Skeletal muscle tissue (tissue), 4 donors: ENCODE measurements around the gene PAM. TPM values are rescaled to one million over a fixed set of nuclear protein-coding genes. Genes with fewer than 3 reads are reported as not detected.

Experiments used
- H3K27ac ChIP-seq: one replicate; pipeline ENCODE4 v1.7.0; 2013; ENCODE audit warnings: mild to moderate bottlenecking, low read depth, low read length, inconsistent platforms
- H3K27me3 ChIP-seq, 3 donors: one replicate each; pipeline ENCODE4 v1.7.0; 2013; ENCODE audit warnings: low read length in 3 of 3; ENCODE audit not compliant: control insufficient read depth in 3 of 3, insufficient read depth in 3 of 3
- H3K36me3 ChIP-seq, 3 donors: one replicate each; pipeline ENCODE4 v1.7.0; 2013; ENCODE audit warnings: low read length in 3 of 3; ENCODE audit not compliant: control insufficient read depth in 3 of 3, insufficient read depth in 3 of 3
- H3K4me1 ChIP-seq, 3 donors: one replicate each; pipeline ENCODE4 v1.7.0; 2013; ENCODE audit warnings: low read length in 3 of 3, mild to moderate bottlenecking in 3 of 3; ENCODE audit not compliant: control insufficient read depth in 3 of 3, insufficient read depth in 3 of 3
- H3K4me3 ChIP-seq, 3 donors: one replicate each; pipeline ENCODE4 v1.7.0; 2013; ENCODE audit warnings: low read length in 3 of 3
- H3K9ac ChIP-seq, 3 donors: one replicate each; pipeline ENCODE4 v1.7.0; 2013; ENCODE audit warnings: low read length in 3 of 3, mild to moderate bottlenecking in 3 of 3, moderate library complexity in 2 of 3, low read depth in 1 of 3
- H3K9me3 ChIP-seq, 3 donors: one replicate each; pipeline ENCODE4 v1.7.0; 2013; ENCODE audit warnings: low read length in 3 of 3; ENCODE audit not compliant: control insufficient read depth in 3 of 3
- total RNA-seq: library from RNA; depleted of rRNA; stranded (reverse); fragments of >200 nt; gene quantifications from one replicate; pipeline ENCODE4 v1.2.3, GENCODE V29; 2014
- donor health status: Osteomylitis.

PAM gene
- total RNA-seq, 1 donor from 2014 or later = 95.5 TPM

- no peak overlapping the region for H3K4me3 ChIP-seq
Observed at GRCh38 chr5:102863058-102863457, 108.0 kb downstream of the PAM start.

GRCh38 chr5:102863764-102864560 lies 108.9 kb downstream of the PAM start:
- Histone ChIP-seq H3K9ac (peak overlapping the region in 1 of 3 donors; percentile 40), H3K36me3 (no peaks in the 10 kb centered on the region), H3K27ac (peak overlapping the region; percentile 89), H3K4me3 (peak overlapping the region in 1 of 3 donors; percentile 18), H3K9me3 (no peaks in the 10 kb centered on the region), H3K27me3 (no peaks in the 10 kb centered on the region), H3K4me1 (peaks cover 2 to 16% (median 6%) of the 10 kb centered on the region in 3 donors)

More at GRCh38 chr5:102863058-102863457, 108.0 kb downstream of the PAM start:
- H3K9me3 ChIP-seq = no peaks in the 10 kb centered on the region
- no peaks in the 10 kb centered on the region for H3K27me3 ChIP-seq
- no peak overlapping the region for H3K27ac ChIP-seq
- no peaks in the 10 kb centered on the region for H3K36me3 ChIP-seq
- H3K4me1 ChIP-seq = peaks cover 2 to 14% (median 5%) of the 10 kb centered on the region in 3 donors
- no peak overlapping the region for H3K9ac ChIP-seq

- Histone ChIP-seq H3K4me1 (peaks cover 2 to 16% (median 6%) of the 10 kb centered on the region in 3 donors), H3K9me3 (no peaks in the 10 kb centered on the region), H3K27ac (peak overlapping the region; percentile 89), H3K9ac (peak overlapping the region; percentile 81 to 98 (median 93)), H3K4me3 (peak overlapping the region; percentile 73 to 91 (median 90)), H3K36me3 (peaks cover 0 to 3% (median 0%) of the 10 kb centered on the region in 3 donors), H3K27me3 (no peaks in the 10 kb centered on the region)
Observed at GRCh38 chr5:102865171-102865509, 110.0 kb downstream of the PAM start.

- Histone ChIP-seq H3K4me3 (peak overlapping the region; percentile 73 to 91 (median 90)), H3K27ac (peak overlapping the region; percentile 89), H3K9ac (peak overlapping the region; percentile 81 to 98 (median 93)), H3K27me3 (no peaks in the 10 kb centered on the region), H3K36me3 (peaks cover 0 to 3% (median 0%) of the 10 kb centered on the region in 3 donors), H3K9me3 (no peaks in the 10 kb centered on the region), H3K4me1 (peaks cover 2 to 16% (median 6%) of the 10 kb centered on the region in 3 donors)
Observed at GRCh38 chr5:102865510-102866236, 110.6 kb downstream of the PAM start.

- peaks cover 0 to 3% (median 0%) of the 10 kb centered on the region in 3 donors for H3K36me3 ChIP-seq
- peaks cover 2 to 16% (median 6%) of the 10 kb centered on the region in 3 donors for H3K4me1 ChIP-seq
- H3K9ac ChIP-seq = peak overlapping the region; percentile 81 to 98 (median 93)
- peak overlapping the region; percentile 89 for H3K27ac ChIP-seq
- no peaks in the 10 kb centered on the region for H3K9me3 ChIP-seq
- peak overlapping the region; percentile 73 to 91 (median 90) for H3K4me3 ChIP-seq
- no peaks in the 10 kb centered on the region for H3K27me3 ChIP-seq
Observed at GRCh38 chr5:102866237-102866600, 111.1 kb downstream of the PAM start.

GRCh38 chr5:102867992-102868662 lies 113.0 kb downstream of the PAM start:
- Histone ChIP-seq H3K27me3 (no peaks in the 10 kb centered on the region), H3K27ac (no peak overlapping the region), H3K9me3 (no peaks in the 10 kb centered on the region), H3K9ac (peak overlapping the region in 2 of 3 donors; percentile 22 to 26), H3K4me3 (peak overlapping the region; percentile 15 to 91 (median 54)), H3K36me3 (peaks cover 0 to 3% (median 0%) of the 10 kb centered on the region in 3 donors), H3K4me1 (peaks cover 2 to 14% (median 6%) of the 10 kb centered on the region in 3 donors)

GRCh38 chr5:102869230-102869629 lies 114.1 kb downstream of the PAM start:
- Histone ChIP-seq H3K9ac (no peak overlapping the region), H3K9me3 (no peaks in the 10 kb centered on the region), H3K4me3 (no peak overlapping the region), H3K36me3 (peaks cover 0 to 8% (median 0%) of the 10 kb centered on the region in 3 donors), H3K27ac (no peak overlapping the region), H3K4me1 (peaks cover 2 to 12% (median 6%) of the 10 kb centered on the region in 3 donors), H3K27me3 (no peaks in the 10 kb centered on the region)

- H3K9ac ChIP-seq = no peak overlapping the region
- no peak overlapping the region for H3K27ac ChIP-seq
- H3K36me3 ChIP-seq = peaks cover 0 to 8% (median 0%) of the 10 kb centered on the region in 3 donors
- H3K4me3 ChIP-seq = no peak overlapping the region
- no peaks in the 10 kb centered on the region for H3K27me3 ChIP-seq
- no peaks in the 10 kb centered on the region for H3K9me3 ChIP-seq
- peaks cover 0 to 5% (median 3%) of the 10 kb centered on the region in 3 donors for H3K4me1 ChIP-seq
Observed at GRCh38 chr5:102873379-102873932, 118.4 kb downstream of the PAM start.

GRCh38 chr5:102874054-102874453 lies 118.9 kb downstream of the PAM start:
- peaks cover 0 to 5% (median 3%) of the 10 kb centered on the region in 3 donors for H3K4me1 ChIP-seq

More at GRCh38 chr5:102874054-102874453, 118.9 kb downstream of the PAM start:
- H3K9ac ChIP-seq = no peak overlapping the region
- no peak overlapping the region for H3K4me3 ChIP-seq
- H3K27ac ChIP-seq = no peak overlapping the region
- H3K36me3 ChIP-seq = peaks cover 0 to 8% (median 0%) of the 10 kb centered on the region in 3 donors
- no peaks in the 10 kb centered on the region for H3K9me3 ChIP-seq
- no peaks in the 10 kb centered on the region for H3K27me3 ChIP-seq
